ENCODE results near the gene THRB.

Gene THRB

GRCh38 chr3:24377218-24377993 lies 117.2 kb downstream of the THRB start:
- no peak for DNase-seq
- Mint-ChIP-seq H3K27ac (no peak overlapping the region), H3K36me3 (ENCODE audit: insufficient read depth) (no peaks in the 10 kb centered on the region), H3K27me3 (no peaks in the 10 kb centered on the region), H3K4me3 (no peak overlapping the region), H3K9me3 (peaks cover 4 to 9% of the 10 kb centered on the region in 2 donors), H3K4me1 (ENCODE audit: low read depth in 2 of 2) (no peaks in the 10 kb centered on the region)
- ATAC-seq (replicated peaks): no peak

- peaks cover 4 to 9% of the 10 kb centered on the region in 2 donors for H3K9me3 Mint-ChIP-seq
- DNase-seq (no peak), ATAC-seq (replicated peaks) (no peak)
- H3K4me1 Mint-ChIP-seq (ENCODE audit: low read depth in 2 of 2): no peaks in the 10 kb centered on the region
- no peak overlapping the region for H3K27ac Mint-ChIP-seq
- H3K27me3 Mint-ChIP-seq: no peaks in the 10 kb centered on the region
- H3K36me3 Mint-ChIP-seq (ENCODE audit: insufficient read depth): no peaks in the 10 kb centered on the region
- no peak overlapping the region for H3K4me3 Mint-ChIP-seq
Measured at GRCh38 chr3:24375947-24376384, 118.7 kb downstream of the THRB start.

GRCh38 chr3:24374801-24375200 lies 119.8 kb downstream of the THRB start:
- Mint-ChIP-seq H3K9me3 (peaks cover under 1 to 4% of the 10 kb centered on the region in 2 donors), H3K36me3 (ENCODE audit: insufficient read depth) (no peaks in the 10 kb centered on the region), H3K27me3 (no peaks in the 10 kb centered on the region), H3K4me1 (ENCODE audit: low read depth in 2 of 2) (no peaks in the 10 kb centered on the region), H3K27ac (no peak overlapping the region), H3K4me3 (no peak overlapping the region)
- no peak for DNase-seq
- ATAC-seq (replicated peaks): no peak

- no peak for ATAC-seq (replicated peaks)
- H3K4me1 Mint-ChIP-seq (ENCODE audit: low read depth in 2 of 2): no peaks in the 10 kb centered on the region
- H3K9me3 Mint-ChIP-seq: peaks cover 0 to 4% of the 10 kb centered on the region in 2 donors
- DNase-seq: no peak
- H3K36me3 Mint-ChIP-seq (ENCODE audit: insufficient read depth): no peaks in the 10 kb centered on the region
- H3K27ac Mint-ChIP-seq: no peak overlapping the region
- H3K4me3 Mint-ChIP-seq: no peak overlapping the region
- no peaks in the 10 kb centered on the region for H3K27me3 Mint-ChIP-seq
Measured at GRCh38 chr3:24373198-24373959, 121.3 kb downstream of the THRB start.

- Mint-ChIP-seq H3K4me1 (ENCODE audit: low read depth in 2 of 2) (no peaks in the 10 kb centered on the region), H3K4me3 (no peak overlapping the region), H3K36me3 (ENCODE audit: insufficient read depth) (no peaks in the 10 kb centered on the region), H3K9me3 (peaks cover 0 to 4% of the 10 kb centered on the region in 2 donors), H3K27me3 (no peaks in the 10 kb centered on the region), H3K27ac (no peak overlapping the region)
- DNase-seq (no peak), ATAC-seq (replicated peaks) (no peak)
Measured at GRCh38 chr3:24372559-24373197, 122.0 kb downstream of the THRB start.

- Mint-ChIP-seq H3K9me3 (peaks cover 0 to 3% of the 10 kb centered on the region in 2 donors), H3K4me3 (no peak overlapping the region), H3K27ac (no peak overlapping the region), H3K27me3 (no peaks in the 10 kb centered on the region), H3K4me1 (ENCODE audit: low read depth in 2 of 2) (no peaks in the 10 kb centered on the region), H3K36me3 (ENCODE audit: insufficient read depth) (no peaks in the 10 kb centered on the region)
- ATAC-seq (replicated peaks): no peak
- DNase-seq: no peak
Measured at GRCh38 chr3:24370352-24371090, 124.1 kb downstream of the THRB start.

GRCh38 chr3:24368605-24369004 lies 126.0 kb downstream of the THRB start:
- no peak overlapping the region for H3K27ac Mint-ChIP-seq
- H3K36me3 Mint-ChIP-seq (ENCODE audit: insufficient read depth): no peaks in the 10 kb centered on the region
- ATAC-seq (replicated peaks) (no peak), DNase-seq (no peak)
- H3K4me3 Mint-ChIP-seq: no peak overlapping the region
- peaks cover 0 to 3% of the 10 kb centered on the region in 2 donors for H3K9me3 Mint-ChIP-seq
- no peaks in the 10 kb centered on the region for H3K4me1 Mint-ChIP-seq (ENCODE audit: low read depth in 2 of 2)
- no peaks in the 10 kb centered on the region for H3K27me3 Mint-ChIP-seq

- DNase-seq: no peak
- Mint-ChIP-seq H3K4me1 (ENCODE audit: low read depth in 2 of 2) (no peaks in the 10 kb centered on the region), H3K9me3 (peaks cover 0 to 3% of the 10 kb centered on the region in 2 donors)
Measured at GRCh38 chr3:24367664-24368264, 126.9 kb downstream of the THRB start.

GRCh38 chr3:24367216-24367615 lies 127.4 kb downstream of the THRB start:
- no peak overlapping the region for H3K27ac Mint-ChIP-seq
- H3K36me3 Mint-ChIP-seq (ENCODE audit: insufficient read depth): no peaks in the 10 kb centered on the region
- peaks cover 0 to 5% of the 10 kb centered on the region in 2 donors for H3K9me3 Mint-ChIP-seq
- ATAC-seq (replicated peaks) (no peak), DNase-seq (no peak)
- H3K27me3 Mint-ChIP-seq: no peaks in the 10 kb centered on the region
- no peaks in the 10 kb centered on the region for H3K4me1 Mint-ChIP-seq (ENCODE audit: low read depth in 2 of 2)
- H3K4me3 Mint-ChIP-seq: no peak overlapping the region

More at GRCh38 chr3:24367664-24368264, 126.9 kb downstream of the THRB start:
- no peak overlapping the region for H3K27ac Mint-ChIP-seq
- H3K4me3 Mint-ChIP-seq: no peak overlapping the region
- no peaks in the 10 kb centered on the region for H3K36me3 Mint-ChIP-seq (ENCODE audit: insufficient read depth)
- no peak for ATAC-seq (replicated peaks)
- no peaks in the 10 kb centered on the region for H3K27me3 Mint-ChIP-seq

GRCh38 chr3:24365168-24365567 lies 129.5 kb downstream of the THRB start:
- no peaks in the 10 kb centered on the region for H3K4me1 Mint-ChIP-seq (ENCODE audit: low read depth in 2 of 2)
- H3K4me3 Mint-ChIP-seq: no peak overlapping the region
- no peak for ATAC-seq (replicated peaks)
- no peaks in the 10 kb centered on the region for H3K27me3 Mint-ChIP-seq
- no peak for DNase-seq
- H3K36me3 Mint-ChIP-seq (ENCODE audit: insufficient read depth): no peaks in the 10 kb centered on the region
- peaks cover 6 to 7% of the 10 kb centered on the region in 2 donors for H3K9me3 Mint-ChIP-seq
- H3K27ac Mint-ChIP-seq: no peak overlapping the region

- Mint-ChIP-seq H3K4me1 (ENCODE audit: low read depth in 2 of 2) (no peaks in the 10 kb centered on the region), H3K4me3 (no peak overlapping the region), H3K27ac (no peak overlapping the region), H3K36me3 (ENCODE audit: insufficient read depth) (no peaks in the 10 kb centered on the region), H3K27me3 (no peaks in the 10 kb centered on the region), H3K9me3 (peaks cover 6 to 7% of the 10 kb centered on the region in 2 donors)
- ATAC-seq (replicated peaks) (no peak), DNase-seq (no peak)
Measured at GRCh38 chr3:24364359-24364758, 130.3 kb downstream of the THRB start.

GRCh38 chr3:24363242-24363641 lies 131.4 kb downstream of the THRB start:
- no peak for ATAC-seq (replicated peaks)
- H3K9me3 Mint-ChIP-seq: peaks cover 6 to 7% of the 10 kb centered on the region in 2 donors
- no peak for DNase-seq
- H3K27ac Mint-ChIP-seq: no peak overlapping the region
- H3K36me3 Mint-ChIP-seq (ENCODE audit: insufficient read depth): no peaks in the 10 kb centered on the region
- no peaks in the 10 kb centered on the region for H3K27me3 Mint-ChIP-seq
- H3K4me1 Mint-ChIP-seq (ENCODE audit: low read depth in 2 of 2): no peaks in the 10 kb centered on the region
- H3K4me3 Mint-ChIP-seq: no peak overlapping the region

- Mint-ChIP-seq H3K4me1 (ENCODE audit: low read depth in 2 of 2) (no peaks in the 10 kb centered on the region), H3K27me3 (no peaks in the 10 kb centered on the region), H3K4me3 (no peak overlapping the region), H3K27ac (no peak overlapping the region), H3K9me3 (peaks cover 4 to 6% of the 10 kb centered on the region in 2 donors), H3K36me3 (ENCODE audit: insufficient read depth) (no peaks in the 10 kb centered on the region)
- DNase-seq: no peak
- ATAC-seq (replicated peaks): no peak
Measured at GRCh38 chr3:24361623-24362022, 133.0 kb downstream of the THRB start.
